ENCODE results near the gene ATXN7L3. TPM values are rescaled to one million over a fixed set of nuclear protein-coding genes. Genes with fewer than 3 reads are reported as not detected.

The ATXN7L3 gene
- total and polyA plus RNA-seq, 10 of the 15 experiments (the other 5 are each of a cell fraction or from before 2014, with no cell fraction given): 0.71 to 78.7 (median 32.7) TPM

DNA sequence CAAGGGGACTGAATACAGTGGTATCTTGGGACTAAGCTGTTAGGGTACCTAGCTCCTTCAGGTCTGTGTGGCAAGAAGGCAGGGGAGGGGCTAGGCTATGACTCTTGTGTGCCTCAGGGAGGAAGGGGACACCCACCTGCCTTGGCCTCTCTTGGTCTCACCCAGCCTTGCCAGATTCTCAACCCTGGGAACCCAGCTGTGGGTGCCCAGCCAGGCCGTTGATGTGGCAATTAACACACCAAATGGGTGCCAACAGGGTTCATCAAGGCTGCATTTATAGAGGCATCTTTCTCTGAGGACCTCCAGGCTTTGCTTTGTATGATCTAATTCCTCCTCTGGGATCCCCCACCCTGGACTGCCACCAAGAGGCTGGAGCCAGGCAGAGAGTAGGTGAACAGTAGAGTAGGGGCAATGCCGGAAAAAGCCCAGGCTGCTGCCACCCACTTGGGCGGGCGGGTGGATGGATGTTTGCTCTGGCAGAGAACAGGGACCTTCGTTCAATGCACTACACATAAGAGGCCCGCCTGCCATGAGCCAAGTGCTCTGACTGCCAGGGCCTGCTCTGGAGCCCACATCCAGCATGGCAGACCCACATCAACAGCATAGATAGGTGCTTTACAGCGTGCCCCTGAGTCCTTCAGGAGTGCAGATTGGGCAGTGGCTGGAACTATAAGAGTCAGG, 32.4 kb downstream of the ATXN7L3 start:
- Histone ChIP-seq H4K20me1 (ENCODE audit: control insufficient read depth, insufficient read depth) (no peaks in the 10 kb centered on the region), H3K9me3 (replicated peaks; ENCODE audit: control insufficient read depth, insufficient read depth, low read length) (no peaks in the 10 kb centered on the region), H3K79me2 (ENCODE audit: control insufficient read depth, insufficient read depth, low read length) (no peaks in the 10 kb centered on the region), H3K4me2 (ENCODE audit: control insufficient read depth, insufficient read depth) (no peak overlapping the region), H3K9ac (ENCODE audit: control insufficient read depth, insufficient read depth, low read length) (no peak overlapping the region), H3K27me3 (replicated peaks in 1 of 2; ENCODE audit: control insufficient read depth in 2 of 2, insufficient read depth in 2 of 2, low read length in 1 of 2) (no peaks in the 10 kb centered on the region), H3K4me1 (ENCODE audit: control insufficient read depth, insufficient read depth, low read length) (peaks cover 5% of the 10 kb centered on the region), H2AFZ (ENCODE audit: control insufficient read depth, low read depth, low read length) (no peak overlapping the region), H3K27ac (ENCODE audit: control insufficient read depth, insufficient read depth) (no peak overlapping the region), H3K36me3 (ENCODE audit: control insufficient read depth in 2 of 2, insufficient read depth in 2 of 2, low read length in 1 of 2) (no peaks in the 10 kb centered on the region), H3K4me3 (no peak overlapping the region)
- POLR2A ChIA-PET: no interaction called here
- RAD21 ChIA-PET (ENCODE audit: unreplicated experiment): interaction anchor here (0.8 to 1.9 kb wide), 10 partner anchors 19 to 257 kb away, joined by 4 to 28 read pairs (median 6); partner anchors contain the start of genes HDAC5 and TMUB2
- TF ChIP-seq HDAC6 (IDR thresholded peaks at IDR 0.05; ENCODE audit: unreplicated experiment) (no peak), STAT1 (conservative IDR thresholded peaks at IDR 0.05) (no peak), BHLHE40 (IDR thresholded peaks at IDR 0.05; ENCODE audit: borderline replicate concordance in 1 of 2, low read depth in 2 of 2, low read length in 1 of 2) (no peak), RFX5 (IDR thresholded peaks at IDR 0.05; ENCODE audit: low read depth, low read length) (no peak), BCL11A (IDR thresholded peaks at IDR 0.05; ENCODE audit: low read depth, low read length) (no peak), ASH2L (IDR thresholded peaks at IDR 0.05; ENCODE audit: borderline replicate concordance, low read depth) (no peak), BMI1 (IDR thresholded peaks at IDR 0.05; ENCODE audit: borderline replicate concordance) (no peak), TCF12 (IDR thresholded peaks at IDR 0.05; ENCODE audit: low read depth, low read length) (no peak), ZNF384 (IDR thresholded peaks at IDR 0.05; ENCODE audit: borderline replicate concordance, low read depth, low read length) (no peak), YY1 (IDR thresholded peaks at IDR 0.05; ENCODE audit: low read depth, low read length) (no peak)
- TF ChIP-seq, protein P1, sequence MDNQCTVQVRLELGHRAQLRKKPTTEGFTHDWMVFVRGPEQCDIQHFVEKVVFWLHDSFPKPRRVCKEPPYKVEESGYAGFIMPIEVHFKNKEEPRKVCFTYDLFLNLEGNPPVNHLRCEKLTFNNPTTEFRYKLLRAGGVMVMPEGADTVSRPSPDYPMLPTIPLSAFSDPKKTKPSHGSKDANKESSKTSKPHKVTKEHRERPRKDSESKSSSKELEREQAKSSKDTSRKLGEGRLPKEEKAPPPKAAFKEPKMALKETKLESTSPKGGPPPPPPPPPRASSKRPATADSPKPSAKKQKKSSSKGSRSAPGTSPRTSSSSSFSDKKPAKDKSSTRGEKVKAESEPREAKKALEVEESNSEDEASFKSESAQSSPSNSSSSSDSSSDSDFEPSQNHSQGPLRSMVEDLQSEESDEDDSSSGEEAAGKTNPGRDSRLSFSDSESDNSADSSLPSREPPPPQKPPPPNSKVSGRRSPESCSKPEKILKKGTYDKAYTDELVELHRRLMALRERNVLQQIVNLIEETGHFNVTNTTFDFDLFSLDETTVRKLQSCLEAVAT (IDR thresholded peaks at IDR 0.05): no peak
- TF ChIP-seq, protein P2, sequence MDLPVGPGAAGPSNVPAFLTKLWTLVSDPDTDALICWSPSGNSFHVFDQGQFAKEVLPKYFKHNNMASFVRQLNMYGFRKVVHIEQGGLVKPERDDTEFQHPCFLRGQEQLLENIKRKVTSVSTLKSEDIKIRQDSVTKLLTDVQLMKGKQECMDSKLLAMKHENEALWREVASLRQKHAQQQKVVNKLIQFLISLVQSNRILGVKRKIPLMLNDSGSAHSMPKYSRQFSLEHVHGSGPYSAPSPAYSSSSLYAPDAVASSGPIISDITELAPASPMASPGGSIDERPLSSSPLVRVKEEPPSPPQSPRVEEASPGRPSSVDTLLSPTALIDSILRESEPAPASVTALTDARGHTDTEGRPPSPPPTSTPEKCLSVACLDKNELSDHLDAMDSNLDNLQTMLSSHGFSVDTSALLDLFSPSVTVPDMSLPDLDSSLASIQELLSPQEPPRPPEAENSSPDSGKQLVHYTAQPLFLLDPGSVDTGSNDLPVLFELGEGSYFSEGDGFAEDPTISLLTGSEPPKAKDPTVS (IDR thresholded peaks at IDR 0.05; ENCODE audit: low read depth, low read length): no peak
- FAIRE-seq (no peak), DNase-seq (ENCODE audit: low read depth, low spot score) (no peak), ATAC-seq (no peak)
- CTCF ChIA-PET: interaction anchor here (0.8 to 5.2 kb wide), 20 partner anchors 11 to 257 kb away, joined by 3 to 56 read pairs (median 8); partner anchors contain the start of genes PPY and TMUB2
- SMC1A ChIA-PET (ENCODE audit: uncharacterized antibody, unreplicated experiment): interaction anchor here (1.0 to 2.3 kb wide), 9 partner anchors 11 to 257 kb away, joined by 3 to 19 read pairs (median 5); partner anchors contain the start of gene PPY
- 58% methylated on average over 7 of the region's 7 CpGs for WGBS (ENCODE audit: insufficient coverage, insufficient replicate concordance, low lambda C conversion rate, missing lambda C conversion rate)
- BruUV-seq (replicated peaks): no TSS peak
- in situ Hi-C loops (cut with MboI) (loop anchor here (5.0 kb wide), 1 partner anchor 225 kb away; the partner anchor contains the start of gene PPY), intact Hi-C loops (cut with micrococcal nuclease; ENCODE audit: unreplicated experiment) (no loop called here)
